ENCODE results near the gene NAV2.

The NAV2 gene

GRCh38 chr11:19802773-19803293 lies 90.2 kb downstream of the NAV2 start:
- DNase-seq (ENCODE audit: low spot score) = no peak
- no peak for TF ChIP-seq CTCF (IDR thresholded peaks at IDR 0.05; ENCODE audit: borderline replicate concordance, control extremely low read depth, extremely low read depth, insufficient read depth, missing control alignments)
- in situ Hi-C loops (cut with MboI; ENCODE audit: low sequenced_read_pairs, unreplicated experiment) = no loop called here

GRCh38 chr11:19803506-19803998 lies 90.9 kb downstream of the NAV2 start:
- in situ Hi-C loops (cut with MboI; ENCODE audit: low sequenced_read_pairs, unreplicated experiment) = no loop called here
- no peak for DNase-seq (ENCODE audit: low spot score)
- TF ChIP-seq CTCF (IDR thresholded peaks at IDR 0.05; ENCODE audit: borderline replicate concordance, control extremely low read depth, extremely low read depth, insufficient read depth, missing control alignments) = no peak

- TF ChIP-seq CTCF (IDR thresholded peaks at IDR 0.05; ENCODE audit: borderline replicate concordance, control extremely low read depth, extremely low read depth, insufficient read depth, missing control alignments) = no peak
- in situ Hi-C loops (cut with MboI; ENCODE audit: low sequenced_read_pairs, unreplicated experiment) = no loop called here
- DNase-seq (ENCODE audit: low spot score) = no peak
Observed at GRCh38 chr11:19805376-19805775, 92.7 kb downstream of the NAV2 start.

GRCh38 chr11:19805827-19806226 lies 93.2 kb downstream of the NAV2 start:
- no peak for DNase-seq (ENCODE audit: low spot score)
- no peak for TF ChIP-seq CTCF (IDR thresholded peaks at IDR 0.05; ENCODE audit: borderline replicate concordance, control extremely low read depth, extremely low read depth, insufficient read depth, missing control alignments)
- in situ Hi-C loops (cut with MboI; ENCODE audit: low sequenced_read_pairs, unreplicated experiment) = no loop called here

- no peak for DNase-seq (ENCODE audit: low spot score)
- in situ Hi-C loops (cut with MboI; ENCODE audit: low sequenced_read_pairs, unreplicated experiment) = no loop called here
- no peak for TF ChIP-seq CTCF (IDR thresholded peaks at IDR 0.05; ENCODE audit: borderline replicate concordance, control extremely low read depth, extremely low read depth, insufficient read depth, missing control alignments)
Observed at GRCh38 chr11:19806251-19806650, 93.6 kb downstream of the NAV2 start.

- in situ Hi-C loops (cut with MboI; ENCODE audit: low sequenced_read_pairs, unreplicated experiment) = no loop called here
- TF ChIP-seq CTCF (IDR thresholded peaks at IDR 0.05; ENCODE audit: borderline replicate concordance, control extremely low read depth, extremely low read depth, insufficient read depth, missing control alignments) = no peak
- DNase-seq (ENCODE audit: low spot score) = no peak
Observed at GRCh38 chr11:19808076-19808911, 95.7 kb downstream of the NAV2 start.
